Epithelial cell of proximal tubule (primary cell): ENCODE results near the gene PPP2R2D. TPM values are rescaled to one million over a fixed set of nuclear protein-coding genes. Genes with fewer than 3 reads are reported as not detected.

Experiments
- DNase-seq: peaks from one replicate; pipeline ENCODE4 v3.0.0-alpha.2; 2011; ENCODE audit warnings: low read depth
- H3K4me3 ChIP-seq: 2 replicates; pipeline ENCODE4 v1.5.1; 2011; ENCODE audit warnings: low read depth, mild to moderate bottlenecking, low read length
- total RNA-seq: library from RNA; depleted of rRNA; stranded (reverse); fragments of >200 nt; gene quantifications from 2 replicates; pipeline ENCODE4 v1.2.3, GENCODE V29; 2015
- TF ChIP-seq, protein P1 (sequence below): conservative IDR thresholded peaks from 2 replicates; pipeline ENCODE4 v1.5.1; 2012; ENCODE audit warnings: low read depth, mild to moderate bottlenecking, low read length

The PPP2R2D gene
- total RNA-seq, 1 donor from 2014 or later, result 28.6 TPM

DNA sequence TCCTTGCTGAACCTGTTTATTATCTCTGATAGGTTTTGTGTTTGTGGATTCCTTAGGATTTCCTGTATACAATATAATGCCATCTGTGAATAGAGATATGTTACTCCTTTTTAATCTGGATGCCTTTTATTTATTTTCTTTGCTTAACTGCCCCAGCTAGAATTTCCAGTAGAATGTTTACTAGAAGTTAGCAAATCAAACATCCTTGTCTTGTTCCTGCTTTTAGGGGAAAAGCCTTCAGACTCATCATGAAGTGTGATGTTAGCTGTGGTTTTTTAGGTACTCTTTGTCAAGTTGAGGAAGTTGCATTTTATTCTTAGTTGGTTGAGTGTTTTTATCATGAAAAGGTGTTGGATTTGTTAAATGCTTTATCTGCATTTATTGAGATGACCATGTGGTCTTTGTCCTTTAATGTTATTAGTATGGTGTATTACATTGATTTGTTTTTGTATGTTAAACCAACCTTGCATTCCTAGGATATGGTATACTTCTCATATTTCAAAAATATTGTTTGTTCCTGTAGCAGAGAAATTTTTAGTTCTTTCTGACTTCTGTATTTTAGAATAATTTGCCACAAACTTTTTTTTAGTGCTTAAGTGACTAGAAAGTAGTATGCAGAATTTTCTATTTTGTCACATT lies 24.3 kb downstream of the PPP2R2D start:
- DNase-seq, result no peak
- no peak overlapping the region for H3K4me3 ChIP-seq
- TF ChIP-seq, protein P1, sequence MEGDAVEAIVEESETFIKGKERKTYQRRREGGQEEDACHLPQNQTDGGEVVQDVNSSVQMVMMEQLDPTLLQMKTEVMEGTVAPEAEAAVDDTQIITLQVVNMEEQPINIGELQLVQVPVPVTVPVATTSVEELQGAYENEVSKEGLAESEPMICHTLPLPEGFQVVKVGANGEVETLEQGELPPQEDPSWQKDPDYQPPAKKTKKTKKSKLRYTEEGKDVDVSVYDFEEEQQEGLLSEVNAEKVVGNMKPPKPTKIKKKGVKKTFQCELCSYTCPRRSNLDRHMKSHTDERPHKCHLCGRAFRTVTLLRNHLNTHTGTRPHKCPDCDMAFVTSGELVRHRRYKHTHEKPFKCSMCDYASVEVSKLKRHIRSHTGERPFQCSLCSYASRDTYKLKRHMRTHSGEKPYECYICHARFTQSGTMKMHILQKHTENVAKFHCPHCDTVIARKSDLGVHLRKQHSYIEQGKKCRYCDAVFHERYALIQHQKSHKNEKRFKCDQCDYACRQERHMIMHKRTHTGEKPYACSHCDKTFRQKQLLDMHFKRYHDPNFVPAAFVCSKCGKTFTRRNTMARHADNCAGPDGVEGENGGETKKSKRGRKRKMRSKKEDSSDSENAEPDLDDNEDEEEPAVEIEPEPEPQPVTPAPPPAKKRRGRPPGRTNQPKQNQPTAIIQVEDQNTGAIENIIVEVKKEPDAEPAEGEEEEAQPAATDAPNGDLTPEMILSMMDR, result no peak

DNA sequence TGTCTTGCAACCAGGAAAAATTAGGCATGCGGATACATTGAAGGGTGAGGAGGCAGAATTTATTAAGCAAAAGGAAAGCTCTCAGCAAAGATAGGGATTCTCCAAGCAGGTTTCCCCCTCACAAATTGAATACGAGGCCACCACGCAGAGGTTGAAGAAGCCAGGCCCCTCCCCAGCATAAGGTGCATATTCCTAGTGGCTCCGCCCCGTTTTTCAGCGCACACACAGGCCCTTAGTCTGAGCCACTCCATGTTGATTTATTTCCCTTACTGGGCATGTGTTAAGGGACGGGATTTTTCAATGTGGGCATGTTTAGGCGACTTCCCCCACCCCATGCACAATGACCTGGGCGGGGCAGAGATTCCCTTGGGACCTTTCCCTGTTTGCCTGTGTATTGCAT lies 24.9 kb downstream of the PPP2R2D start:
- DNase-seq, result no peak
- no peak overlapping the region for H3K4me3 ChIP-seq
- TF ChIP-seq, protein P1, result no peak

DNA sequence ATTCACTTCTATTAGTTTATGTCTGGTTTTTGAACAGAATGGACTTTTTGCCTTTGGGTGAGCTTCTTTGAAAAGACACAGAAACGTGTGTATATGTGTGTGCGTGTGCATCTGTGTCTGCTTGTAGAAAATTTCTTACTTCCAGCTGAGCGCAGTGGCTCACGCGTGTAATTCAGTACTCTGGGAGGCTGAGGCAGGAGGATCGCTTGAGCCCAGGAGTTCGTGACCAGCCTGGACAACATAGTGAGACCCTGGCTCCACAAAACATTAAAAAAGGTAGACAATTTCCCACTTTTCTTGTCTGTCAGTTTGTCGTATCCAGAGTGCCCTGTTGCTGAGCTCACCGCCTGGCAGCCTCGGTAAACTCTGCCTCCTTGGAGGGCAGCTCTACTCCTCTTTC lies 25.4 kb downstream of the PPP2R2D start:
- TF ChIP-seq, protein P1, result no peak
- no peak overlapping the region for H3K4me3 ChIP-seq
- no peak for DNase-seq

DNA sequence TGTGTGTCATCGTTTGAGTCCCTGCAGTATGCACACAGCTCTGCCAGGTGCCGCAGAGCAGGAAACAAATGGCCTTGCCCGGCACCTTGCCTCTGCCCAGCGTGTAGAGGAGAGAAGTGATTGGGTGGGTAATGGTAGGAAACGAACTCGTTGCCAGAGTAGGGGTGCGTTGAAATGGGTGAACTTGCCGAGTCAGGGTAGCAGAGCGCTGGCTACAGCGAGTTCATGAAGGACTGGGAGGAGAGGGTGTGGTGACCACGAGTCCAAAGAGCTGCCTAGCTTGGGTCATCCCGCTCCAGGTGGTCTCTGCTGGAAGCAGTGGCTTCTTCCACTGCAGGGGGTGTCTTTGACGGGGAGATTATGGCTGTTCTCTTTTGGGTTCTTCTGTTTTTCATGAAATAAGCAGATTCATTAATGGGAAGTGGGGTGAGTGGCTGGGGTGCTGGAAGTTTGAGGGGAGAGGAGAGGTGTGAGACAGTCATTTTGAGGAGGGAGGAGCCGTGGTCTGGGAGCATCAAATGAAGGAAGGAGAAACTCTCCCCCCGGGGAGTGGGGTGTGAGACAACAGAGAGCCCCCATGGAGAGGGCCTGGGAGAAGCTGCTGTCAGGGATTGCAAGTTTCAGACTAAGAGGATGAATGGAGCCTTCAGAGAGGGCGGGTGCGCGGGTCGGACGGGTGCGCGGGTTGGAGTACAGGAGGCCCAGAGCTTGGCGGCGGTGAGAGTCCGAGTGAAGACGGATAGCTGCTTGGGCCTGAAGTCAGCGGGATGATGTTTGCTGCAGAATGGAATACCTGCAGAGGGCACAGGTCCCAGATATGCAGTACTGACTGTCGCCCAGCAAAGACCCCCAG lies 26.2 kb downstream of the PPP2R2D start:
- no peak overlapping the region for H3K4me3 ChIP-seq
- TF ChIP-seq, protein P1, result no peak
- no peak for DNase-seq

DNA sequence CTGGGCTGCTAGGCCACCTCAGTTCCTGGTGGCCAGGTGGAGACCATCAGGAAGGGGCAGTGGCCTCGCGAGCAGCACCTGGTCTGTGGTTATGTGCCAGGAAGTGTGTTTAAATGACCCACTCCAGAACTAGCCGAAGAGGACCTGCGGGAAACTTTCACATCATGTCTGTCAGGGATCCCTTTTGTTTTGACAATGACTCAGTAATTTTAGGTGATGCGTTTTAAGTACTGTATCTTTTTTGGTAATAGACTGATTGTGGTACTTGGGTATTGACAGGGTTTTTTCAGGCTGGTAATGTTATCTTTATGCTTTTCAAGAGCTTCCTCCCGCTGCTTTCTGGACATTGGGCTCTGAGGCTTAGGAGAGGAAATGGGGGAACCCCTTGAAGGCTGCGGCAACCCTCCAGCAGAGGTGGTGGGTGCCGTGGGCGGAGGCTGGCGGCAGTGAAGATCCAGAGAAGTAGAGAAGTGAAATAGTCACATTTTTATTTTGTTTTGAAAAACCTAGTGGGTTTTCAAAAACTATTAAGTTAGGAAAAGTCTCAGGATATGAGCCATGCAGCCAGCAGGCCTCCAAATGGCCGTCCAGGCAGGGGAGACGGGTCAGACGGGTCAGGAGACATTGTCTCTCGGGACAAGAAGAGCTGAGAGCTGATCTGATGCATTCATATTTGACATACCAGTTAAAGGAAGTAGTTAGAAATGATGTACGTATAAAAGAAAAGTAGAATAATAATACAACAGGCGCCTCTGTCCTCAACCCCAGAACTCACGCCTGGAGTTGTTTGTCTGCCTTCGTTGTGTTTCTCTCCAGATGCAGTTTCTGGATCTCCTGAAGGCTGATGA lies 27.7 kb downstream of the PPP2R2D start:
- no peak for DNase-seq
- TF ChIP-seq, protein P1, result no peak
- H3K4me3 ChIP-seq, result no peak overlapping the region

DNA sequence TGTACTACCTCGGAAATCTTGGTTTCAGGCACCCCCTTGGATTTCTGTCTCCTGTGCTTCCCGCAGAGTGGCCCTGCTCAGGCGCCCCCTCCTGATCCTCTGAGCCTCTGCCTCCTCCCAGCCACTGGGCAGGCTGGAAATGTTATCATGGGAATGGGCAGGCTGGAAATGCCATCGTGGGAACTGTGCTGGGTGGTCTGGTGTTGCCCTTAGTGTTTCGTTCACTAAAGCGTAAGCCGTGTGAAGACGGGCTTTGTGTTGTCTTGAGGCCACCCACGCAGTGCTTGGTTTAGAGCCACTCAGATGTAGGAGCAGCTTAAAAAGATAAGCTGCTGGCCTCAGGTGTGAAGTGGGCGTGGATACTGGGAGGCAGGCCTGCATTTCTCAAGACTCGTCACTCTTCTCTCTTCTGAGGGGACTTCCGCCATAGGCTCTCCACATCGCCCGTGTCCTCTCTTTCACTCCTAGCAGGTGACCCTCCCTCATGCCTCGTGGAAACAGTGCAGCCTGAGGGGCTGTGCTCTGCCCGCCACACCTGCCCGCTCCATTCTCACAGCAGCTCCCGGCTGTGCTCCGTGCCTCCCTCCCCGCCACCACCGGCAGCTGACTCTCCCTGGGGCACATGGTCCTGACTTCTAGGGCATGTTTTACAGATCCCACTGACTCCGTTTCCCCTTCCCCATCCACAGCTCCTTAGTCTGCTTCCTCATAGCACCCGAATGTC lies 28.5 kb downstream of the PPP2R2D start:
- no peak for DNase-seq
- H3K4me3 ChIP-seq, result no peak overlapping the region
- TF ChIP-seq, protein P1, result no peak
